NCI-H446 (cell line): ENCODE results near the gene MCM10.
A peak's percentile ranks its signal among the peaks of the same experiment; 100 is the strongest.
"Not testable (repeated sequence)": the region's sequence is repeated elsewhere in the genome, so short reads cannot be mapped to it uniquely, and the experiment has no call there.

Experiments used
- DNase-seq, 2 experiments: peaks; one replicate each; lab custom pipeline; 2025; lab: John Stamatoyannopoulos, UW

MCM10 gene

GRCh38 chr10:13160934-13161856 lies at the start of gene MCM10:
MCM10 (plus strand) TSS chr10:13161558; CDS start chr10:13164203, 2,645 bp downstream.
- DNase-seq: peak; percentile 96 to 99

GRCh38 chr10:13113544-13113943 lies 47.8 kb upstream of the MCM10 start:
- DNase-seq: no peak

GRCh38 chr10:13115832-13116803 lies 45.2 kb upstream of the MCM10 start:
- DNase-seq: no peak

- DNase-seq: no peak
These were observed 43.2 kb upstream of the MCM10 start for GRCh38 chr10:13117841-13118783.

GRCh38 chr10:13118784-13119410 lies 42.5 kb upstream of the MCM10 start:
- DNase-seq: no peak

GRCh38 chr10:13120786-13121499 lies 40.4 kb upstream of the MCM10 start:
- no peak for DNase-seq

- no peak for DNase-seq
These were observed 39.9 kb upstream of the MCM10 start for GRCh38 chr10:13121500-13121854.

GRCh38 chr10:13136651-13137050 lies 24.7 kb upstream of the MCM10 start:
- DNase-seq: no peak

- DNase-seq: no peak
These were observed 22.2 kb upstream of the MCM10 start for GRCh38 chr10:13139150-13139549.

GRCh38 chr10:13139676-13140075 lies 21.7 kb upstream of the MCM10 start:
- DNase-seq: peak in 1 of 2 experiments; percentile 24

GRCh38 chr10:13140627-13141190 lies 20.6 kb upstream of the MCM10 start:
- DNase-seq: no peak

GRCh38 chr10:13143766-13144165 lies 17.6 kb upstream of the MCM10 start:
- DNase-seq: no peak

- no peak for DNase-seq
These were observed 16.5 kb upstream of the MCM10 start for GRCh38 chr10:13144814-13145213.

- DNase-seq: no peak
These were observed 15.0 kb upstream of the MCM10 start for GRCh38 chr10:13146379-13146778.

- no peak for DNase-seq
These were observed 14.2 kb upstream of the MCM10 start for GRCh38 chr10:13147161-13147560.

- DNase-seq: no peak
These were observed 9.1 kb upstream of the MCM10 start for GRCh38 chr10:13152296-13152695.

- DNase-seq: not testable (repeated sequence)
These were observed 5.5 kb upstream of the MCM10 start for GRCh38 chr10:13155860-13156259.

GRCh38 chr10:13158401-13158800 lies 3.0 kb upstream of the MCM10 start:
- no peak for DNase-seq

- DNase-seq: no peak
These were observed 506 bp downstream of the MCM10 start for GRCh38 chr10:13161857-13162271.

- no peak for DNase-seq
These were observed 2.5 kb downstream of the MCM10 start for GRCh38 chr10:13163859-13164258.
